ENCODE data around the gene CTRB1.
"Not testable (repeated sequence)": the region's sequence is repeated elsewhere in the genome, so short reads cannot be mapped to it uniquely, and the experiment has no call there.

CTRB1 gene

GRCh38 chr16:75254359-75254837 lies 35.6 kb downstream of the CTRB1 start:
- no peak for DNase-seq (ENCODE audit: low read depth in 2 of 2)

- no peak for DNase-seq (ENCODE audit: low read depth in 2 of 2)
These were observed 37.3 kb downstream of the CTRB1 start for GRCh38 chr16:75256059-75256571.

GRCh38 chr16:75256696-75257343 lies 38.0 kb downstream of the CTRB1 start:
- DNase-seq (ENCODE audit: low read depth in 2 of 2) = no peak

- DNase-seq (ENCODE audit: low read depth in 2 of 2) = no peak
These were observed 39.4 kb downstream of the CTRB1 start for GRCh38 chr16:75257886-75258806.

- DNase-seq (ENCODE audit: low read depth in 2 of 2) = no peak
These were observed 40.0 kb downstream of the CTRB1 start for GRCh38 chr16:75258807-75259141.

GRCh38 chr16:75260851-75261589 lies 42.2 kb downstream of the CTRB1 start:
- no peak for DNase-seq (ENCODE audit: low read depth in 2 of 2)

- no peak for DNase-seq (ENCODE audit: low read depth in 2 of 2)
These were observed 42.8 kb downstream of the CTRB1 start for GRCh38 chr16:75261590-75262078.

- DNase-seq (ENCODE audit: low read depth in 2 of 2) = no peak
These were observed 43.5 kb downstream of the CTRB1 start for GRCh38 chr16:75262104-75262799.

GRCh38 chr16:75262800-75263127 lies 44.0 kb downstream of the CTRB1 start:
- no peak for DNase-seq (ENCODE audit: low read depth in 2 of 2)

- no peak for DNase-seq (ENCODE audit: low read depth in 2 of 2)
These were observed 44.6 kb downstream of the CTRB1 start for GRCh38 chr16:75263291-75263962.

GRCh38 chr16:75263963-75264445 lies 45.2 kb downstream of the CTRB1 start:
- DNase-seq (ENCODE audit: low read depth in 2 of 2) = no peak

- no peak for DNase-seq (ENCODE audit: low read depth in 2 of 2)
These were observed 45.7 kb downstream of the CTRB1 start for GRCh38 chr16:75264457-75264998.

GRCh38 chr16:75264999-75265910 lies 46.5 kb downstream of the CTRB1 start:
- no peak for DNase-seq (ENCODE audit: low read depth in 2 of 2)

- no peak for DNase-seq (ENCODE audit: low read depth in 2 of 2)
These were observed 47.3 kb downstream of the CTRB1 start for GRCh38 chr16:75265911-75266701.

GRCh38 chr16:75266738-75267630 lies 48.2 kb downstream of the CTRB1 start:
- no peak for DNase-seq (ENCODE audit: low read depth in 2 of 2)

GRCh38 chr16:75267631-75268264 lies 49.0 kb downstream of the CTRB1 start:
- no peak for DNase-seq (ENCODE audit: low read depth in 2 of 2)

- DNase-seq (ENCODE audit: low read depth in 2 of 2) = not testable (repeated sequence)
These were observed 50.6 kb downstream of the CTRB1 start for GRCh38 chr16:75269358-75269757.
